ENCODE measurements around the gene BRME1. TPM values are rescaled to one million over a fixed set of nuclear protein-coding genes. Genes with fewer than 3 reads are reported as not detected.
A peak's percentile ranks its signal among the peaks of the same experiment; 100 is the strongest.

The BRME1 gene
- polyA plus RNA-seq, 1 donor (not counting 4 experiments of a cell fraction or from before 2014, with no cell fraction given): 0.22 TPM

DNA sequence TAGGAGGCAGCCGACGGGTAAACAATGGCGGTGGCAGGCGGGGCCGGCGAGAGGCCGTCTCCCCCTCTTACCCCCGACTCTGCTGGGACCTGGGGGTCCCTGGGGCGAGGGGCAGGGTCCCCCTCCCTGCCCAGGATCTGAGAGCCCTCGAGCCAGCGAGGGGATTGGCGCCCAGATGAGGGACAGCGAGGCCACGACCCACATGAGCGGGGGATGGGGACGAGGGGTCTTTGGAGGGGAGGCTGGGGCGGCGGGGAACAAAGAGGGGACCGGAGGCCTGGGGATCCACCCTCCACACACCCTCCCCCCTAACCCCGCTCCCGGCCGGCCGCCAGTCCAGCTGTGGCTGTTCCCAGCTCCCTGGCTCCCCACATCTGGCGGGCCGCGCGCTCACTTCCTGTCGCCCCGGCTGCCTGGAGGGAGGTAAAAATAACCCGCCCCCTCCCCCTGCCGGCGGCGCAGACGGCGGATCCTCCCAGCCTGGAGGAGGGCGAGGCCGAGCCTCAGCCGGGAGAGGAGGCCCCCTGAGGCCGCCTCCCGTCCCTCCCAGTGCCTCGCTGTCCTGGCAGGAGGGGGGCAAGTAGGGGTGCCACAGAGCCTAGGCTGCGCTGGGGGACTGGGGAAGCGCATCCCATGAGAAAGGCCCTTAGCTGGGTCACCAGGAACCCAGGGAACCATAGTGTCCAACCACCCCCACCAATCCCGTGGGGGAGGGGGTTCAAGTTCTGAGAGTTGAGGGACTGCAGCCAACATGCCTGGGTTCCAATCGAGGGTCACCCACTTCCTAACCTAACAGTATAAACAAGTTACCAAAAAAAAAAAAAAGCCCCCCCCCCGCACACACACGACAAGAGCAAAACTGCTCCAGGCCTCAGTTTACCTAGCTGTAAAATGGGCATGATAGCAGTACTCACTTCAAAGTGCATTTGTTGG, 58.2 kb downstream of the BRME1 start:
- peak overlapping the region; percentile 100 for H3K27ac ChIP-seq (ENCODE audit: control insufficient read depth, insufficient read depth, low read length)
- no peaks in the 10 kb centered on the region for H3K27me3 ChIP-seq (ENCODE audit: control insufficient read depth, extremely low read depth, insufficient read depth, low read length)
- H3K9ac ChIP-seq (ENCODE audit: control insufficient read depth, extremely low read depth, insufficient read depth, low read length): peak overlapping the region; percentile 96
- H3K9me1 ChIP-seq (ENCODE audit: control insufficient read depth, extremely low read depth, insufficient read depth, low read length): no peaks in the 10 kb centered on the region
- peaks cover 3% of the 10 kb centered on the region for H3K79me2 ChIP-seq (ENCODE audit: control insufficient read depth, insufficient read depth, low read length)
- H3K36me3 ChIP-seq (ENCODE audit: control insufficient read depth in 2 of 2, extremely low read depth in 1 of 2, insufficient read depth in 2 of 2, low read length in 2 of 2): no peaks in the 10 kb centered on the region
- H3K9me3 ChIP-seq (ENCODE audit: control insufficient read depth, low read depth, low read length): no peaks in the 10 kb centered on the region
- no peak overlapping the region for H2AFZ ChIP-seq (ENCODE audit: control insufficient read depth, low read length)
- no peaks in the 10 kb centered on the region for H4K20me1 ChIP-seq (ENCODE audit: control insufficient read depth, extremely low read depth, insufficient read depth, low read length)
- H3K4me3 ChIP-seq (ENCODE audit: control insufficient read depth in 2 of 3, extremely low read depth in 1 of 3, insufficient read depth in 2 of 3, low read depth in 1 of 3, low read length in 3 of 3): peak overlapping the region; percentile 18 to 28 (median 25)
- dilution Hi-C loops (cut with MboI; ENCODE audit: extremely low pct_ligation_motif_present, low sequenced_read_pairs): no loop called here
- H3K4me1 ChIP-seq (ENCODE audit: control insufficient read depth, extremely low read depth, insufficient read depth, low read length): peaks cover 62% of the 10 kb centered on the region
- TF ChIP-seq, protein P1, sequence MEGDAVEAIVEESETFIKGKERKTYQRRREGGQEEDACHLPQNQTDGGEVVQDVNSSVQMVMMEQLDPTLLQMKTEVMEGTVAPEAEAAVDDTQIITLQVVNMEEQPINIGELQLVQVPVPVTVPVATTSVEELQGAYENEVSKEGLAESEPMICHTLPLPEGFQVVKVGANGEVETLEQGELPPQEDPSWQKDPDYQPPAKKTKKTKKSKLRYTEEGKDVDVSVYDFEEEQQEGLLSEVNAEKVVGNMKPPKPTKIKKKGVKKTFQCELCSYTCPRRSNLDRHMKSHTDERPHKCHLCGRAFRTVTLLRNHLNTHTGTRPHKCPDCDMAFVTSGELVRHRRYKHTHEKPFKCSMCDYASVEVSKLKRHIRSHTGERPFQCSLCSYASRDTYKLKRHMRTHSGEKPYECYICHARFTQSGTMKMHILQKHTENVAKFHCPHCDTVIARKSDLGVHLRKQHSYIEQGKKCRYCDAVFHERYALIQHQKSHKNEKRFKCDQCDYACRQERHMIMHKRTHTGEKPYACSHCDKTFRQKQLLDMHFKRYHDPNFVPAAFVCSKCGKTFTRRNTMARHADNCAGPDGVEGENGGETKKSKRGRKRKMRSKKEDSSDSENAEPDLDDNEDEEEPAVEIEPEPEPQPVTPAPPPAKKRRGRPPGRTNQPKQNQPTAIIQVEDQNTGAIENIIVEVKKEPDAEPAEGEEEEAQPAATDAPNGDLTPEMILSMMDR (optimal IDR thresholded peaks at IDR 0.05 in 1 of 3, IDR thresholded peaks at IDR 0.05 in 1 of 3, conservative IDR thresholded peaks at IDR 0.05 in 1 of 3; ENCODE audit: extremely low read depth in 1 of 3, insufficient read depth in 2 of 3, low read length in 3 of 3): peak in 2 of 3 experiments; percentile 6 to 11
- TF ChIP-seq EZH2 (IDR thresholded peaks at IDR 0.05; ENCODE audit: low read length): no peak
- DNase-seq (ENCODE audit: low read depth, low spot score): no peak
- FAIRE-seq: no peak
- H3K4me2 ChIP-seq (ENCODE audit: control insufficient read depth, extremely low read depth, insufficient read depth, low read depth, low read length): peak overlapping the region; percentile 68

DNA sequence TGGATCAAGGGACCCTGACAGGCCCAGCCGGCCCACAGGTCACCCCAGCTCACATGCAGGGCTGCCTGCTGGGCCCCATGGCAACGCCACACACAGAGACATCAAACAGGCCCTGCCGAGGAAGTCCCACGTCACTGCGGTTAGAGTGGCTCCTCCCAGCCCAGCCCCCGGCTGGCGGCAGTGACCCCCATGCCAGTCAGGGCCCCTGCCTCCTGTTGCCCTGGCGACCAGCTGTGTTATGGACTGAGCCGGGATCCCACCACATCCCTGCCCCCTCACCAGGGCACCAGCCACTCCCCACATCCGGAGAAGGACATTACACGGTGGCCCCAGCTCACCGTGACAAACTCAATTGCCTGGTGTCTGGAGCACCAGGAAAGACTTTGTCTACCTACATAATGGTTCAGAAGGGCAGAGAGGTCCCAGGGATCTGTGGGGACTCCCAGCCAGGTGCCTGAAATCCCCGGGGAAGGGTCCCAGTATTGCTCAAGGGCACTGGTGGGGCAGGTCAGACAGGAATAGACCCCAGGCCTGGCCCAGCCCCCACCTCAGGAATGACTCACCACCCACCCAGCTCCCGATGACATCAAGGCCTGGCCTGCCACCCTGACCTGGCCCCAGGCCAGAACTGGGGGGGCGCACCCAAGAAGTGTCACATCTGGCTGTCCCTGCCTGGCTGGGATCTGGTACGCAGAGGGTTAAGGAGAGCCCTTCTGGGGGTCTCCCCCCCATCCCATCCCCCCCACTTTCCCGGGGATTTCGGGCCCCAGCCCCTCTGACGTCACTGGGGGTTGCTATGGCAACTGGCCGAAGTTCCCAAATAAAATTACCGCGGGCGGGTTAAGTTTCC, 59.1 kb downstream of the BRME1 start:
- H3K9me3 ChIP-seq (ENCODE audit: control insufficient read depth, low read depth, low read length): no peaks in the 10 kb centered on the region
- H3K4me1 ChIP-seq (ENCODE audit: control insufficient read depth, extremely low read depth, insufficient read depth, low read length): peaks cover 54% of the 10 kb centered on the region
- H4K20me1 ChIP-seq (ENCODE audit: control insufficient read depth, extremely low read depth, insufficient read depth, low read length): no peaks in the 10 kb centered on the region
- TF ChIP-seq EZH2 (IDR thresholded peaks at IDR 0.05; ENCODE audit: low read length): no peak
- TF ChIP-seq, protein P1 (optimal IDR thresholded peaks at IDR 0.05 in 1 of 3, IDR thresholded peaks at IDR 0.05 in 1 of 3, conservative IDR thresholded peaks at IDR 0.05 in 1 of 3; ENCODE audit: extremely low read depth in 1 of 3, insufficient read depth in 2 of 3, low read length in 3 of 3): no peak
- H2AFZ ChIP-seq (ENCODE audit: control insufficient read depth, low read length): no peak overlapping the region
- peaks cover 0 to 1% of the 10 kb centered on the region in 2 experiments for H3K36me3 ChIP-seq (ENCODE audit: control insufficient read depth in 2 of 2, extremely low read depth in 1 of 2, insufficient read depth in 2 of 2, low read length in 2 of 2)
- H3K27ac ChIP-seq (ENCODE audit: control insufficient read depth, insufficient read depth, low read length): peak overlapping the region; percentile 100
- peak overlapping the region; percentile 96 for H3K9ac ChIP-seq (ENCODE audit: control insufficient read depth, extremely low read depth, insufficient read depth, low read length)
- FAIRE-seq: no peak
- H3K27me3 ChIP-seq (ENCODE audit: control insufficient read depth, extremely low read depth, insufficient read depth, low read length): no peaks in the 10 kb centered on the region
- no peaks in the 10 kb centered on the region for H3K9me1 ChIP-seq (ENCODE audit: control insufficient read depth, extremely low read depth, insufficient read depth, low read length)
- peaks cover 12% of the 10 kb centered on the region for H3K79me2 ChIP-seq (ENCODE audit: control insufficient read depth, insufficient read depth, low read length)
- H3K4me2 ChIP-seq (ENCODE audit: control insufficient read depth, extremely low read depth, insufficient read depth, low read depth, low read length): peak overlapping the region; percentile 68
- dilution Hi-C loops (cut with MboI; ENCODE audit: extremely low pct_ligation_motif_present, low sequenced_read_pairs): no loop called here
- no peak for DNase-seq (ENCODE audit: low read depth, low spot score)
- H3K4me3 ChIP-seq (ENCODE audit: control insufficient read depth in 2 of 3, extremely low read depth in 1 of 3, insufficient read depth in 2 of 3, low read depth in 1 of 3, low read length in 3 of 3): peak overlapping the region; percentile 22 to 51 (median 28)
